Spinal cord (tissue), 10 donors: ENCODE results near the gene RPL19. TPM values are rescaled to one million over a fixed set of nuclear protein-coding genes. Genes with fewer than 3 reads are reported as not detected.

Experiments
- DNase-seq, 6 donors: peaks; one replicate each; pipeline versions ENCODE4 v3.0.0 to v3.0.0-alpha.2; 2013 to 2015; ENCODE audit warnings: low spot score in 6 of 6, low read depth in 4 of 6
- H3K27ac ChIP-seq: one replicate; pipeline ENCODE4 v1.5.1; 2013; ENCODE audit warnings: low read depth, low read length, control low read depth
- H3K27me3 ChIP-seq: one replicate; pipeline ENCODE4 v1.6.1; 2013; ENCODE audit warnings: low read length; ENCODE audit not compliant: control insufficient read depth, insufficient read depth
- H3K36me3 ChIP-seq: one replicate; pipeline ENCODE4 v1.6.1; 2013; ENCODE audit warnings: low read length; ENCODE audit not compliant: control insufficient read depth, insufficient read depth
- H3K4me1 ChIP-seq: one replicate; pipeline ENCODE4 v1.6.1; 2013; ENCODE audit warnings: low read length; ENCODE audit not compliant: control insufficient read depth, insufficient read depth
- H3K4me3 ChIP-seq: one replicate; pipeline ENCODE4 v1.5.1; 2013; ENCODE audit warnings: low read depth, low read length, control low read depth
- H3K9me3 ChIP-seq: one replicate; pipeline ENCODE4 v1.6.1; 2013; ENCODE audit warnings: low read length; ENCODE audit not compliant: control insufficient read depth, insufficient read depth
- WGBS: methylation state at CpG from one replicate; pipeline ENCODE4 v1.1.5; 2013; ENCODE audit warnings: missing lambda C conversion rate; ENCODE audit not compliant: insufficient coverage; 5-methylcytosine and 5-hydroxymethylcytosine counted together
- polyA plus RNA-seq, 2 donors: library from polyadenylated mRNA; unstranded; fragments of 120-200 nt; gene quantifications; one replicate each; pipeline ENCODE4 v1.2.1, GENCODE V29; 2013; ENCODE audit not compliant: insufficient read length in 2 of 2
- total RNA-seq, 2 donors: library from RNA; depleted of rRNA in 1 of 2; stranded (reverse); fragments of 120-200 nt in 1 of 2; fragments of >200 nt in 1 of 2; gene quantifications; one replicate each; pipeline versions ENCODE4 v1.2.3 to v1.2.4, GENCODE V29; 2013 to 2014
- donor health status: healthy.

Gene RPL19
- total and polyA plus RNA-seq, 4 donors = 650 to 2,773 (median 1,270) TPM

GRCh38 chr17:39194985-39195524, 5.0 kb upstream of the RPL19 start:
- peaks cover 55% of the 10 kb centered on the region for H3K4me1 ChIP-seq
- H3K4me3 ChIP-seq = peak overlapping the region; percentile 29
- H3K9me3 ChIP-seq = no peaks in the 10 kb centered on the region
- peaks cover 47% of the 10 kb centered on the region for H3K36me3 ChIP-seq
- WGBS = 28% methylated on average over 4 of the region's 10 CpGs
- H3K27me3 ChIP-seq = no peaks in the 10 kb centered on the region
- peak overlapping the region; percentile 72 for H3K27ac ChIP-seq
- peak in 2 of 6 donors; percentile 76 to 81 for DNase-seq

GRCh38 chr17:39195568-39196160, 4.4 kb upstream of the RPL19 start:
- H3K27me3 ChIP-seq = no peaks in the 10 kb centered on the region
- H3K4me1 ChIP-seq = peaks cover 55% of the 10 kb centered on the region
- H3K9me3 ChIP-seq = no peaks in the 10 kb centered on the region
- DNase-seq = no peak
- H3K4me3 ChIP-seq = peak overlapping the region; percentile 29
- H3K36me3 ChIP-seq = peaks cover 41% of the 10 kb centered on the region
- 45% methylated on average over 7 of the region's 8 CpGs for WGBS
- H3K27ac ChIP-seq = peak overlapping the region; percentile 72

GRCh38 chr17:39196241-39196807, 3.8 kb upstream of the RPL19 start:
- peaks cover 35% of the 10 kb centered on the region for H3K36me3 ChIP-seq

GRCh38 chr17:39196808-39197291, 3.2 kb upstream of the RPL19 start:
- peaks cover 35% of the 10 kb centered on the region for H3K36me3 ChIP-seq
- peaks cover 67% of the 10 kb centered on the region for H3K4me1 ChIP-seq

More at GRCh38 chr17:39196241-39196807, 3.8 kb upstream of the RPL19 start:
- peak overlapping the region; percentile 72 for H3K27ac ChIP-seq
- no peak for DNase-seq
- H3K4me1 ChIP-seq = peaks cover 61% of the 10 kb centered on the region
- H3K9me3 ChIP-seq = no peaks in the 10 kb centered on the region
- H3K27me3 ChIP-seq = no peaks in the 10 kb centered on the region
- no CpG with 5 or more reads among the region's 8 CpGs for WGBS
- peak overlapping the region; percentile 73 for H3K4me3 ChIP-seq

GRCh38 chr17:39197380-39198185, 2.5 kb upstream of the RPL19 start, which contains the start of gene CACNB1:
Gene CACNB1, minus strand, starts transcription at chr17:39197669. Its CDS starts 174 bp downstream, at chr17:39197495.
- peak in 2 of 6 donors; percentile 95 to 96 for DNase-seq
- Histone ChIP-seq H3K4me3 (peak within 1 kb of the TSS; percentile 73), H3K4me1 (peaks cover 68% of the 10 kb centered on the region), H3K27me3 (no peaks in the 10 kb centered on the region), H3K27ac (peak within 1 kb of the TSS; percentile 80), H3K36me3 (peaks cover 35% of the 10 kb centered on the region), H3K9me3 (no peaks in the 10 kb centered on the region)
- WGBS = under 1% methylated on average over 41 of the region's 55 CpGs

More at GRCh38 chr17:39196808-39197291, 3.2 kb upstream of the RPL19 start:
- WGBS = 0% methylated on average over 23 of the region's 30 CpGs
- H3K9me3 ChIP-seq = no peaks in the 10 kb centered on the region
- DNase-seq = peak in 2 of 6 donors; percentile 68 to 76
- peak overlapping the region; percentile 73 for H3K4me3 ChIP-seq
- H3K27ac ChIP-seq = peak overlapping the region; percentile 80
- H3K27me3 ChIP-seq = no peaks in the 10 kb centered on the region

GRCh38 chr17:39198186-39198566, 1.9 kb upstream of the RPL19 start:
- Histone ChIP-seq H3K4me1 (peaks cover 64% of the 10 kb centered on the region), H3K27ac (peak overlapping the region; percentile 80), H3K9me3 (no peaks in the 10 kb centered on the region), H3K27me3 (no peaks in the 10 kb centered on the region), H3K36me3 (peaks cover 35% of the 10 kb centered on the region), H3K4me3 (peak overlapping the region; percentile 73)
- WGBS = no CpG with 5 or more reads among the region's 4 CpGs
- no peak for DNase-seq

GRCh38 chr17:39199820-39200069, 338 bp upstream of the RPL19 start:
- no peaks in the 10 kb centered on the region for H3K27me3 ChIP-seq
- WGBS = 0% methylated on average over 6 of the region's 10 CpGs
- H3K4me3 ChIP-seq = peak overlapping the region; percentile 96
- H3K27ac ChIP-seq = peak overlapping the region; percentile 93
- H3K4me1 ChIP-seq = peaks cover 48% of the 10 kb centered on the region
- H3K9me3 ChIP-seq = no peaks in the 10 kb centered on the region
- peaks cover 38% of the 10 kb centered on the region for H3K36me3 ChIP-seq
- DNase-seq = peak in 4 of 6 donors; percentile 79 to 99 (median 92)

- DNase-seq = no peak
- Histone ChIP-seq H3K27me3 (no peaks in the 10 kb centered on the region), H3K4me1 (peaks cover 35% of the 10 kb centered on the region), H3K4me3 (peak overlapping the region; percentile 96), H3K9me3 (no peaks in the 10 kb centered on the region), H3K36me3 (peaks cover 44% of the 10 kb centered on the region), H3K27ac (no peak overlapping the region)
- WGBS = 60% methylated on average over 9 of the region's 11 CpGs
Measured at GRCh38 chr17:39200957-39201510, 951 bp downstream of the RPL19 start.

GRCh38 chr17:39204245-39204644, 4.2 kb downstream of the RPL19 start:
- Histone ChIP-seq H3K4me1 (peaks cover 23% of the 10 kb centered on the region), H3K27ac (no peak overlapping the region), H3K9me3 (no peaks in the 10 kb centered on the region), H3K36me3 (peaks cover 44% of the 10 kb centered on the region), H3K4me3 (no peak overlapping the region), H3K27me3 (no peaks in the 10 kb centered on the region)
- DNase-seq = no peak
- WGBS = 80% methylated on average over 1 of the region's 8 CpGs
